ENCODE results near the gene ABCC5.

The ABCC5 gene

GRCh38 chr3:183946037-183946436 lies 71.6 kb downstream of the ABCC5 start:
- no peak overlapping the region for H2BK120ac ChIP-seq (ENCODE audit: low read depth, low read length)
- H4K8ac ChIP-seq (ENCODE audit: low read length), result no peak overlapping the region
- DNase-seq, result no peak
- no peak overlapping the region for H2AK5ac ChIP-seq (ENCODE audit: low read length, severe bottlenecking)
- no peak overlapping the region for H3K4me2 ChIP-seq (ENCODE audit: low read length, poor library complexity, severe bottlenecking)
- H4K91ac ChIP-seq (ENCODE audit: low read length), result no peak overlapping the region
- H3K14ac ChIP-seq (ENCODE audit: low read length in 2 of 2), result no peak overlapping the region
- H3K27ac ChIP-seq (ENCODE audit: low read length, poor library complexity, severe bottlenecking), result no peak overlapping the region
- H3K4me1 ChIP-seq (ENCODE audit: control insufficient read depth, insufficient read depth, low read depth, low read length), result no peaks in the 10 kb centered on the region
- no peak overlapping the region for H2AFZ ChIP-seq (ENCODE audit: low read depth, low read length)
- H3K79me1 ChIP-seq (replicated peaks; ENCODE audit: low read length, poor library complexity, severe bottlenecking), result no peaks in the 10 kb centered on the region
- H3K4me3 ChIP-seq (ENCODE audit: insufficient read depth in 1 of 2, low read depth in 1 of 2, low read length in 2 of 2), result no peak overlapping the region
- no peak overlapping the region for H3K9ac ChIP-seq (ENCODE audit: low read length)
- H3K9me3 ChIP-seq (ENCODE audit: control insufficient read depth, low read length), result no peaks in the 10 kb centered on the region
- no peak overlapping the region for H3K23ac ChIP-seq (ENCODE audit: low read length in 2 of 2)
- H2BK12ac ChIP-seq (ENCODE audit: low read length in 2 of 2), result no peak overlapping the region
- no peaks in the 10 kb centered on the region for H3K27me3 ChIP-seq (ENCODE audit: control insufficient read depth in 1 of 2, insufficient read depth in 1 of 2, low read length in 2 of 2)
- H2BK5ac ChIP-seq (ENCODE audit: low read depth, low read length, poor library complexity, severe bottlenecking), result no peak overlapping the region
- 97% methylated on average over 2 of the region's 2 CpGs for WGBS
- peaks cover 39 to 89% of the 10 kb centered on the region in 2 experiments for H3K36me3 ChIP-seq (ENCODE audit: control insufficient read depth in 1 of 2, insufficient read depth in 2 of 2, low read depth in 1 of 2, low read length in 2 of 2)
- no peak overlapping the region for H3K18ac ChIP-seq (ENCODE audit: low read depth in 1 of 2, low read length in 2 of 2)
- H3K4ac ChIP-seq (ENCODE audit: low read depth in 1 of 2, low read length in 2 of 2), result no peak overlapping the region
- H2BK15ac ChIP-seq (ENCODE audit: low read depth, poor library complexity, severe bottlenecking), result no peak overlapping the region

GRCh38 chr3:183944775-183945174 lies 72.9 kb downstream of the ABCC5 start:
- no peak overlapping the region for H2BK12ac ChIP-seq (ENCODE audit: low read length in 2 of 2)
- H3K4me3 ChIP-seq (ENCODE audit: insufficient read depth in 1 of 2, low read depth in 1 of 2, low read length in 2 of 2), result no peak overlapping the region
- H3K4ac ChIP-seq (ENCODE audit: low read depth in 1 of 2, low read length in 2 of 2), result no peak overlapping the region
- no peak overlapping the region for H4K8ac ChIP-seq (ENCODE audit: low read length)
- no peak overlapping the region for H2BK5ac ChIP-seq (ENCODE audit: low read depth, low read length, poor library complexity, severe bottlenecking)
- H3K27ac ChIP-seq (ENCODE audit: low read length, poor library complexity, severe bottlenecking), result no peak overlapping the region
- no peaks in the 10 kb centered on the region for H3K4me1 ChIP-seq (ENCODE audit: control insufficient read depth, insufficient read depth, low read depth, low read length)
- H3K18ac ChIP-seq (ENCODE audit: low read depth in 1 of 2, low read length in 2 of 2), result no peak overlapping the region
- H3K4me2 ChIP-seq (ENCODE audit: low read length, poor library complexity, severe bottlenecking), result no peak overlapping the region
- H3K36me3 ChIP-seq (ENCODE audit: control insufficient read depth in 1 of 2, insufficient read depth in 2 of 2, low read depth in 1 of 2, low read length in 2 of 2), result peaks cover 44 to 81% of the 10 kb centered on the region in 2 experiments
- whole genome bisulfite sequencing, result 100% methylated on average over 1 of the region's 5 CpGs
- H3K9ac ChIP-seq (ENCODE audit: low read length), result no peak overlapping the region
- no peak overlapping the region for H2BK120ac ChIP-seq (ENCODE audit: low read depth, low read length)
- no peak overlapping the region for H2AFZ ChIP-seq (ENCODE audit: low read depth, low read length)
- no peak for DNase-seq
- H3K79me1 ChIP-seq (replicated peaks; ENCODE audit: low read length, poor library complexity, severe bottlenecking), result no peaks in the 10 kb centered on the region
- H3K14ac ChIP-seq (ENCODE audit: low read length in 2 of 2), result no peak overlapping the region
- no peaks in the 10 kb centered on the region for H3K27me3 ChIP-seq (ENCODE audit: control insufficient read depth in 1 of 2, insufficient read depth in 1 of 2, low read length in 2 of 2)
- no peak overlapping the region for H2BK15ac ChIP-seq (ENCODE audit: low read depth, poor library complexity, severe bottlenecking)
- no peaks in the 10 kb centered on the region for H3K9me3 ChIP-seq (ENCODE audit: control insufficient read depth, low read length)
- no peak overlapping the region for H4K91ac ChIP-seq (ENCODE audit: low read length)
- H3K23ac ChIP-seq (ENCODE audit: low read length in 2 of 2), result no peak overlapping the region
- no peak overlapping the region for H2AK5ac ChIP-seq (ENCODE audit: low read length, severe bottlenecking)

- Histone ChIP-seq H3K27me3 (ENCODE audit: control insufficient read depth in 1 of 2, insufficient read depth in 1 of 2, low read length in 2 of 2) (no peaks in the 10 kb centered on the region), H3K4me2 (ENCODE audit: low read length, poor library complexity, severe bottlenecking) (no peak overlapping the region), H4K8ac (ENCODE audit: low read length) (no peak overlapping the region), H2BK15ac (ENCODE audit: low read depth, poor library complexity, severe bottlenecking) (no peak overlapping the region), H2BK120ac (ENCODE audit: low read depth, low read length) (no peak overlapping the region), H4K91ac (ENCODE audit: low read length) (no peak overlapping the region), H3K14ac (ENCODE audit: low read length in 2 of 2) (no peak overlapping the region), H3K4me3 (ENCODE audit: insufficient read depth in 1 of 2, low read depth in 1 of 2, low read length in 2 of 2) (no peak overlapping the region), H3K9me3 (ENCODE audit: control insufficient read depth, low read length) (no peaks in the 10 kb centered on the region), H3K18ac (ENCODE audit: low read depth in 1 of 2, low read length in 2 of 2) (no peak overlapping the region), H2AK5ac (ENCODE audit: low read length, severe bottlenecking) (no peak overlapping the region), H2BK12ac (ENCODE audit: low read length in 2 of 2) (no peak overlapping the region), H3K27ac (ENCODE audit: low read length, poor library complexity, severe bottlenecking) (no peak overlapping the region), H3K36me3 (ENCODE audit: control insufficient read depth in 1 of 2, insufficient read depth in 2 of 2, low read depth in 1 of 2, low read length in 2 of 2) (peaks cover 42 to 79% of the 10 kb centered on the region in 2 experiments), H3K4me1 (ENCODE audit: control insufficient read depth, insufficient read depth, low read depth, low read length) (no peaks in the 10 kb centered on the region), H2BK5ac (ENCODE audit: low read depth, low read length, poor library complexity, severe bottlenecking) (no peak overlapping the region), H3K9ac (ENCODE audit: low read length) (no peak overlapping the region), H3K23ac (ENCODE audit: low read length in 2 of 2) (no peak overlapping the region), H3K79me1 (replicated peaks; ENCODE audit: low read length, poor library complexity, severe bottlenecking) (no peaks in the 10 kb centered on the region), H3K4ac (ENCODE audit: low read depth in 1 of 2, low read length in 2 of 2) (no peak overlapping the region), H2AFZ (ENCODE audit: low read depth, low read length) (no peak overlapping the region)
- WGBS, result 100% methylated on average over 6 of the region's 6 CpGs
- no peak for DNase-seq
Observed at GRCh38 chr3:183943739-183944138, 73.9 kb downstream of the ABCC5 start.

GRCh38 chr3:183941216-183941615 lies 76.5 kb downstream of the ABCC5 start:
- H3K79me1 ChIP-seq (replicated peaks; ENCODE audit: low read length, poor library complexity, severe bottlenecking), result no peaks in the 10 kb centered on the region
- WGBS, result 93% methylated on average over 2 of the region's 2 CpGs
- H2AK5ac ChIP-seq (ENCODE audit: low read length, severe bottlenecking), result no peak overlapping the region

More at GRCh38 chr3:183941216-183941615, 76.5 kb downstream of the ABCC5 start:
- Histone ChIP-seq H3K14ac (ENCODE audit: low read length in 2 of 2) (no peak overlapping the region), H2BK15ac (ENCODE audit: low read depth, poor library complexity, severe bottlenecking) (no peak overlapping the region), H3K4me1 (ENCODE audit: control insufficient read depth, insufficient read depth, low read depth, low read length) (peaks cover 3% of the 10 kb centered on the region), H2BK12ac (ENCODE audit: low read length in 2 of 2) (no peak overlapping the region), H2AFZ (ENCODE audit: low read depth, low read length) (no peak overlapping the region), H2BK120ac (ENCODE audit: low read depth, low read length) (no peak overlapping the region), H3K27ac (ENCODE audit: low read length, poor library complexity, severe bottlenecking) (no peak overlapping the region), H3K18ac (ENCODE audit: low read depth in 1 of 2, low read length in 2 of 2) (no peak overlapping the region), H3K36me3 (ENCODE audit: control insufficient read depth in 1 of 2, insufficient read depth in 2 of 2, low read depth in 1 of 2, low read length in 2 of 2) (peaks cover 52 to 72% of the 10 kb centered on the region in 2 experiments), H3K27me3 (ENCODE audit: control insufficient read depth in 1 of 2, insufficient read depth in 1 of 2, low read length in 2 of 2) (no peaks in the 10 kb centered on the region), H3K4me3 (ENCODE audit: insufficient read depth in 1 of 2, low read depth in 1 of 2, low read length in 2 of 2) (no peak overlapping the region), H2BK5ac (ENCODE audit: low read depth, low read length, poor library complexity, severe bottlenecking) (no peak overlapping the region), H3K23ac (ENCODE audit: low read length in 2 of 2) (no peak overlapping the region), H3K4me2 (ENCODE audit: low read length, poor library complexity, severe bottlenecking) (no peak overlapping the region), H3K9ac (ENCODE audit: low read length) (no peak overlapping the region), H3K9me3 (ENCODE audit: control insufficient read depth, low read length) (no peaks in the 10 kb centered on the region), H3K4ac (ENCODE audit: low read depth in 1 of 2, low read length in 2 of 2) (no peak overlapping the region), H4K8ac (ENCODE audit: low read length) (no peak overlapping the region), H4K91ac (ENCODE audit: low read length) (no peak overlapping the region)
- no peak for DNase-seq
